ENCODE results near the gene MRPL53.

- no peak for TF ChIP-seq EP300 (IDR thresholded peaks at IDR 0.05)
- no peak for TF ChIP-seq POLR2AphosphoS5 (IDR thresholded peaks at IDR 0.05)
- TF ChIP-seq CTCF (IDR thresholded peaks at IDR 0.05) = no peak
- no peak for TF ChIP-seq POLR2A (IDR thresholded peaks at IDR 0.05)
Observed at GRCh38 chr2:74516650-74517049, 44.2 kb upstream of the MRPL53 start.
